T-helper 2 cell (primary cell): ENCODE data around the gene OR7A5.
"Not testable (repeated sequence)": the region's sequence is repeated elsewhere in the genome, so short reads cannot be mapped to it uniquely, and the experiment has no call there.

Experiments used
- DNase-seq, 5 experiments: peaks; one replicate each; pipeline versions ENCODE4 v3.0.0 to v3.0.0-alpha.2; 2012 to 2022

The OR7A5 gene

DNA sequence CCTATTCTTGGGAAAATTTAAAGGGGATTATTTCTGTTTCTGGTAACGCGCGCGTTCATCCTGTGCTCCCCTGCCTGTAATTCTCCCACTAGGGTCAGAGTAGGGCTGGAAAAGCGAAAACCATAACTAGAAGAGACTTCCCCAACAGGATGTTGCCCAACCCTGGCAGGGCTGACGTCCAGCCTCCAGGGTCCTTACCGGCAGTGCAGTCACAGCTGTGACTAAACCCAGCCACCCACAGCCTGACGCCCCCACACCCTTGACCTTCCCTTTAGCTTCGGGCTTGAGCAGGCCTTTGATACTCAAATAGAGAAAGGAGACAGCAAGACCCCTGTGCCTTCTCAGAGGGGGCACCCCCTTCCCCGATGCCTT, 50.3 kb downstream of the OR7A5 start:
- DNase-seq = not testable (repeated sequence)

GRCh38 chr19:14783410-14783998, 51.5 kb downstream of the OR7A5 start:
- not testable (repeated sequence) for DNase-seq

GRCh38 chr19:14782626-14783409, 52.2 kb downstream of the OR7A5 start:
- no peak for DNase-seq

GRCh38 chr19:14781713-14782536, 53.1 kb downstream of the OR7A5 start:
- DNase-seq = not testable (repeated sequence)

- DNase-seq = not testable (repeated sequence)
These were observed 54.3 kb downstream of the OR7A5 start for GRCh38 chr19:14780622-14781225.

GRCh38 chr19:14779151-14779550, 55.8 kb downstream of the OR7A5 start:
- DNase-seq = no peak

- not testable (repeated sequence) for DNase-seq
These were observed 56.7 kb downstream of the OR7A5 start, which contains the start of gene ADGRE2 for GRCh38 chr19:14778110-14778845. ADGRE2 (minus strand) TSS chr19:14778560; CDS start chr19:14776756, 1,804 bp downstream.

GRCh38 chr19:14777645-14778044, 57.3 kb downstream of the OR7A5 start:
- not testable (repeated sequence) for DNase-seq
